Measurements from ENCODE around the gene ADAM19.

DNA sequence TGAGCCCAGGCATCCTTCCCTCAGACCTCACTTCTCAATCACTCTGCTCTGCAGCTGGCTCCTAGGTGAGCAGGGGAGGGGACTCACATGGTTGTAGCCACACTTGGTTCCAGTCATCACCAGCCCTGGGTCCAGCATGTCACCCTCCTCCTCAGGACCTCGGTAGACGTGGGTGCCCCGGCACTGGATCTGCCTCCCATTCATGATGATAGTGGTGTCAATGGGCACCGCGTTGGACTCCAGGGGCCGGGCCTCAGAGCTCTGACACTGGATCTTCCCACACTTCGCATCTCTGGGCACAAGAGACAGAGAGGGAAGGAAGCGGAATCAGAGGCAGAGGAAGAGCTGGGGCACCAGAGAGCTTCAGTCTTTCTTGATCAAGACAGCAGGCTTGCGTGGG, 82.7 kb downstream of the ADAM19 start:
- TF ChIP-seq POLR2A (IDR thresholded peaks at IDR 0.05; ENCODE audit: low read depth, low read length) (no peak), POLR2AphosphoS5 (IDR thresholded peaks at IDR 0.05; ENCODE audit: low read depth, low read length) (no peak), SPI1 (IDR thresholded peaks at IDR 0.05; ENCODE audit: low read depth, low read length) (no peak)

All from GM12891 (cell line).